ENCODE results near the gene TNFRSF8.

The TNFRSF8 gene

DNA sequence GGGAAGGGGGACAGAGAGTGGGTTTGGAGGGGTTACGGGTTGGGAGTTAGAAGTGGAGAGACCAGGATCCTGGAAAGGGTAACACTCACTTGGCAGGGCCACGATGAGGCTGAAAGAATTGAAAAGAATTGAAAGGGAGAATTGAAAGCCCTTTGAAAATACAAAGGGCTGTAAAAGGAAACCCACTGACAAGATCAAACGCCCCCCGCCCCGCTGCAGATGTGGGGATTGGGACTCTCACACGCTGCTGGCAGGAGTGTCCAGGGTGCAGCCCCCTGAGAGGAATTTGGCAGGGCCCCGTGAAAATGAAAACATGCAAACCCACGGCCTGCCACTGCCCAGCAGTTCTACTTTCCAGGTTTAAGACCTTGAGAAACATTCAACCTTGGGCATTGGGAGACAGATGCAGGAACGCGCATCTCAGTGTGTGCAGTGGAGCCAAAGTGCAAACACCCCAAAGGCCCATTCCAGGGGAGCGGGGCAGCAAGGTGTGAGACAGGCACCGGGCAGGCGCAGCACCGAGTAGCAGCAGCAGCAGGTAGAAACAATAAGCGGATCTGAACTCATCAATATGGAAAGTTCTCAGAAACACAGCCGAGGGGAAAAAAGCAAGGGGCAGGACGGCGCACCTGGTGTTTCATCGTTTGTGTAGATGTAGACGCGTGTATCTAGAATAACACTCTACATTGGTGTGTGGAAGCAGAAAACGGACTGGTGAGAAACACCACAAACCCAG is 95.4 kb downstream of the TNFRSF8 start:
- TF ChIP-seq GATA1 (IDR thresholded peaks at IDR 0.05; ENCODE audit: low read depth, low read length), result no peak
- TF ChIP-seq POLR2A (IDR thresholded peaks at IDR 0.05; ENCODE audit: low read length), result no peak
- no peak for DNase-seq

DNA sequence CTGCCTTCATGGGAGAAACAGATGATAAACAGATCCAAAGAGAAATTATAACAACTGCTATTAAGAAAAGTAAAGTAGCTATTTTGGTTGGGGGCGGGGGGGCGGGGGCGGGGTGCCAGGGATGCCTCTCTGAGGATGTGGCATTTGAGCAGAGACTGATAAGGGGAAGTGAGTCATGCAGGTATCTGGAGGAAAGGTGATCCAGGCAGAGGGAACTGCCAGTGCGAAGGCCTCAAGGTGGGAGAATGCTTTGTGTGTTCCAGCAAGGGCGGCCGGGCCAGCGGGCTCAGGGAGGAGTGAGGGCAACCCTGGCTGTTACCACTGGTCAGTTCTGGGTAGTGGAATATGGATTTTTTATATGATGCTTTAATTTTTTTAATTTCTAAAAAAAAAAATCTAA is 96.7 kb downstream of the TNFRSF8 start:
- no peak for TF ChIP-seq POLR2A (IDR thresholded peaks at IDR 0.05; ENCODE audit: low read length)
- no peak for TF ChIP-seq GATA1 (IDR thresholded peaks at IDR 0.05; ENCODE audit: low read depth, low read length)
- DNase-seq, result no peak

DNA sequence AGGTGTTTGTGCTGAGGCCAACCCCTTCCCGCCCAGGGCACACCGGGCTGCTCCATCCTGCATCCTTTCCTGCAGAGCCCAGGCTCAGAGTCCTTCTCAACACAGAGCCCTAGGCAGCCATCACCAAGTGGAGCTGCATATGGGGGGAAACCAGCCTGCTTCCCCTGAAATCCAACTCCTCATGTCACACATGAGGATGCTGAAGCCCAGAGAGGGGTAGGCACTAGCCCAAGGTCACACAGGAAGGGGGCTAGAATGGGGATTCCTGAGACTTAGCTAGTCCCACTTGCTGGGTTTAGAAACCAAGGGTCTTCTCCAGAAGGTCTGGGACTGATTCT is 98.2 kb downstream of the TNFRSF8 start:
- TF ChIP-seq POLR2A (IDR thresholded peaks at IDR 0.05; ENCODE audit: low read length), result no peak
- no peak for TF ChIP-seq GATA1 (IDR thresholded peaks at IDR 0.05; ENCODE audit: low read depth, low read length)
- no peak for DNase-seq

DNA sequence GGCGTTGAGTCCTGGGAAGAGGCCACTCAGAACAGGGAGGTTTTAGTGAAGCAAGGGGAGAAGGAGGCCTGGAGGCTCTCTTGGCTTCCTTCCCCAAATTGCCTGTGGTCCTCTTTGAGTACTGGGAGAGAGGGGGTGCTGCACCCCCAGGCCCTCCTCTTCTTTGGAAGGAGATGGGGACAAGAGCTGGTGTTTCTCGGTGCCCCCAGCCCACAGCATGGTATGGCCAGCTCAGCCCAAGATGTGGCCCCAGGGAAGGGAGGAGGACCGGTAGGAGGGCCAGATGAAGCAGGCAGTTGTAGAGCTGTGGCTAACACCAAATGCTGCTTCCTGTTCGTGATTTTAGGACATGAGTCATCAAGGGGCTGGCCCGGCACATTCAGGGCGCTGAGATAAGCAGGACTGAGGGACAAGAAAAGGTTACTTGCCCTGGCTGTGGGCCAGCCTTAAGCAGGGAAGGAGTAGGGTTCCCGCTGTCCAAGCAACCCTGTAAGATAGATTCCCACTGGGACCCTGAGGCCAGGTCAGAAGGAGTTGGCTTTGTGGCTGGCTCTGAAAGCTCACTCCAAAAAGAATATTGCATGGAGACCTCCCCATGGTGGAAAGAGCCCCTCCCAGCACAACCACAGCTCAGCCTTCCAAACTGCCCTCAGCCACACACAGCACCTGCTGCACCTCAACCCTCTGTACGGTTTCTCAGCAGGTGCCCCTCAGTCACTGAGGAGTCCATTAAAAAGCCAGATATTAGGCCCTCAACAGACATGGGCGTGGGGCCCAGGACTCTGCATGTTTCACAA is 98.8 kb downstream of the TNFRSF8 start:
- peak; percentile 77 to 78 for DNase-seq
- TF ChIP-seq GATA1 (IDR thresholded peaks at IDR 0.05; ENCODE audit: low read depth, low read length) (no peak), POLR2A (IDR thresholded peaks at IDR 0.05; ENCODE audit: low read length) (no peak)

DNA sequence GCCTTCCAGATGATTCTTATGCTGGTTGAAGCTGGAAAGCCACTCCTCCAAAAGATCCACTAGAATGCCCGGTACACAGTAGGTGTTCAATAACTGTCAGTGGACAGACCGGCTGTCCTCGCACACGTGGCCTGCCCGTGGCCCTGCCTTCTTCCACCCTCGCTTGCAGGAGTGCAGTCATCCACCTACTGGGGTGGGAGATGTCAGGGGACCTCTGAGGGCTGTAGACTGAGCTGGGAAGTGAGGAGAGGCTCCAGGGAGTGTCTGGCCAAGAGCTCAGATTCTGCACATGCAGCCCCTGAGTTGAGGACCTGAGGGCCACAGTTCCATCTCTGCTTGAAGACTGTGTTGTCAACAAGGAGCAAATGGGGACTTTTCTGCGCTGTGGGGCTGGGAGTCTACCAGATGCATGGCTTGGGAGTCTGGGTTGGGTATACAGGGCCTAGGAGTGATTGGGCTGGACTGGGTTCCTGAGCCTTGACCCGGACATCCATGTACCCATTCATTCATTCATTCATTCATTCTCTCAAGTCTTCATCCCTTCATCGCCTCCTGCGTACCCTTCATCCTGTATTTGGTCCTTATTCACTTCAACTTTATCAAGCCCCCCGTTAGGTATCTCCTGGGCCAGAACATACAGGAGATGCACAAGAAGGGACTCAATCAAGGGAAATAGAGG is 99.5 kb downstream of the TNFRSF8 start:
- TF ChIP-seq POLR2A (IDR thresholded peaks at IDR 0.05; ENCODE audit: low read length) (no peak), GATA1 (IDR thresholded peaks at IDR 0.05; ENCODE audit: low read depth, low read length) (no peak)
- DNase-seq, result no peak

DNA sequence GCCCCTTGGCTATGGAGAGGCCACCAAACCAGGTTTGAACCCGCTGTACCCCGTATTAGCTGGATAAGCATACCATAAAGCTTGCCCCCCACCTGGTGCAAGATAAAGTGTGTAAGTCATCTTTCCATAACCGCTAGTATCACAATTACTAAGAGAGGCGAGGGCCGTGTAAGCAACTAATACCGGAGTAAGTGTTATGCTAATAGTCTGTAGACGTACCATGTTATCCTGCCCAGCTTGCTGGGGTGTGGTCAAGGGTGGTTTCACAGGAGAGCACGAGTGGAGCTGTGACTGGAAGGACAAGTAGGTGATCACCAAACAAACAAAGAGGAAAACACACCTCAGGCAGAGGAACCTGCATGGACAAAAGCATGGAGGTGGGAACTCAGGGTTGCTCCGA is 100.1 kb downstream of the TNFRSF8 start:
- DNase-seq, result no peak

DNA sequence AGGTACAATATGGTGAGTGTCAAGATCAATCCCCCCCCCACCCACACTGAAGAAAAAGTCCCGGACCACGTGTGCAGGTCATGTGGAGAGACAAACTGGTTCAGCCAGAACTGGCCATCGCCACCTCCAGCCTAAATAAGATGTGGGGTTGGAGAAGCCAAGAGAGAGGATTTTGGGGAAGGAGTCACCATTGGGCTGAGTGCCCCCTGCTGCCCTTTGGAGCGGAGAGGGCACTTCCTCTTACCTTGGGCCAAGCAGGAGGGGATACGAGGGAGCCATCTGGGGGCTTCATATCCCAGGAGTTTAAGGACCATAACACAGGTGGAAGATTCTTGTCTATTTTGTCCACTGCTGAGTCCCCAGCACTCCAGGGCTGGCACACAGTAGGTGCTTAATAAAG is 101.1 kb downstream of the TNFRSF8 start:
- no peak for DNase-seq
- TF ChIP-seq POLR2A (IDR thresholded peaks at IDR 0.05; ENCODE audit: low read length), result no peak
- TF ChIP-seq GATA1 (IDR thresholded peaks at IDR 0.05; ENCODE audit: low read depth, low read length), result no peak

More for the DNA sequence above, 100.1 kb downstream of the TNFRSF8 start:
- no peak for TF ChIP-seq POLR2A (IDR thresholded peaks at IDR 0.05; ENCODE audit: low read length)
- TF ChIP-seq GATA1 (IDR thresholded peaks at IDR 0.05; ENCODE audit: low read depth, low read length), result no peak

DNA sequence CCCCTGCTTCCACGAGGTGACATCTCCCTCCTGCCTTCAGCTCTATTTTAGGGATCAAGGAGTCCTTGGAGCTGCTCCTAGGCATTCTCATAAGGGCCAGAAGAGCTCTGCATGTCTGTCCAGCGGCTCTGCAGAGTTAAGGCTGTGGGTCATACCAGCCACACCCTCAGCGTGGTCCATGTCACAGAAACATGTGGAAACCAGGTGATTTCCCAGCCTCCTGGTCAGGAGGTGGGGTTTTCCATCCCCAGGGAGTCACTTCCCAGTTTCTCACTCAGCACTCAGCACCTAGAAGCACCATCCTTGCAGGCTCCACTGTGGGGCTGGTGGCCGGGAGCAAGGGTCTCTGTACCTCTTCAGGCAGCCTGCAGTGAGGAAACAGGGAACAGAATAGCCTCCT is 102.2 kb downstream of the TNFRSF8 start:
- no peak for TF ChIP-seq GATA1 (IDR thresholded peaks at IDR 0.05; ENCODE audit: low read depth, low read length)
- TF ChIP-seq POLR2A (IDR thresholded peaks at IDR 0.05; ENCODE audit: low read length), result no peak
- no peak for DNase-seq

DNA sequence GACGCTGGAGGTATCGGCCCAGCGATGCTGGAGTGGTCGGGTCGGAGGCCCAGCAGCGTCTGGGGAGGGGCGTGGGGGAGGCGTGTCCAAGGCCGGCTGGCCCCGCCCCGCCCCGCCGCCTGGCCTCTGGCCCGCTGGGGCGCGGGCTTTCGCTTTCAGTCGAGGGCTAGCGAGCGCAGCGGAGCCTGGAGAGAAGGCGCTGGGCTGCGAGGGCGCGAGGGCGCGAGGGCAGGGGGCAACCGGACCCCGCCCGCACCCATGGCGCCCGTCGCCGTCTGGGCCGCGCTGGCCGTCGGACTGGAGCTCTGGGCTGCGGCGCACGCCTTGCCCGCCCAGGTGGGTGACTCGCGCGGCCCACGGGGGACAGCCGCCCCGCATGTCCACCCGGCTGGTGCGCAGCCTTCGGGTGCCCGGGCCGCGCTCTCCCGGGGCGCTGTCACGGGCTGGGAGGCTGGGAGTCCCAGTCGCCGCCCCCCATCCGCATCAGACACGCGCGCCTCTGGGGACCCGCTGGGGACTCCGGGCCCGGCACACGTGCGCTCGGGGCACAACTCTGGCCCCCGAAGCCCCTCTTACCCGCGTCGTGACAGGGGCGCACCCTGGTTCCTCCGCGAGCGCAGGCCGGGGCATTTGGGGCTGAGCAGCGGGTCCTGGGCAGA is 103.9 kb downstream of the TNFRSF8 start, which contains the start of gene TNFRSF1B:
Gene TNFRSF1B (plus strand): TSS at position 158 of the 659 bp plus-strand sequence. CDS start 101 bp downstream, at position 259.
- TF ChIP-seq GATA1 (IDR thresholded peaks at IDR 0.05; ENCODE audit: low read depth, low read length) (no peak), POLR2A (IDR thresholded peaks at IDR 0.05; ENCODE audit: low read length) (peak; percentile 46)
- peak; percentile 55 to 68 for DNase-seq

DNA sequence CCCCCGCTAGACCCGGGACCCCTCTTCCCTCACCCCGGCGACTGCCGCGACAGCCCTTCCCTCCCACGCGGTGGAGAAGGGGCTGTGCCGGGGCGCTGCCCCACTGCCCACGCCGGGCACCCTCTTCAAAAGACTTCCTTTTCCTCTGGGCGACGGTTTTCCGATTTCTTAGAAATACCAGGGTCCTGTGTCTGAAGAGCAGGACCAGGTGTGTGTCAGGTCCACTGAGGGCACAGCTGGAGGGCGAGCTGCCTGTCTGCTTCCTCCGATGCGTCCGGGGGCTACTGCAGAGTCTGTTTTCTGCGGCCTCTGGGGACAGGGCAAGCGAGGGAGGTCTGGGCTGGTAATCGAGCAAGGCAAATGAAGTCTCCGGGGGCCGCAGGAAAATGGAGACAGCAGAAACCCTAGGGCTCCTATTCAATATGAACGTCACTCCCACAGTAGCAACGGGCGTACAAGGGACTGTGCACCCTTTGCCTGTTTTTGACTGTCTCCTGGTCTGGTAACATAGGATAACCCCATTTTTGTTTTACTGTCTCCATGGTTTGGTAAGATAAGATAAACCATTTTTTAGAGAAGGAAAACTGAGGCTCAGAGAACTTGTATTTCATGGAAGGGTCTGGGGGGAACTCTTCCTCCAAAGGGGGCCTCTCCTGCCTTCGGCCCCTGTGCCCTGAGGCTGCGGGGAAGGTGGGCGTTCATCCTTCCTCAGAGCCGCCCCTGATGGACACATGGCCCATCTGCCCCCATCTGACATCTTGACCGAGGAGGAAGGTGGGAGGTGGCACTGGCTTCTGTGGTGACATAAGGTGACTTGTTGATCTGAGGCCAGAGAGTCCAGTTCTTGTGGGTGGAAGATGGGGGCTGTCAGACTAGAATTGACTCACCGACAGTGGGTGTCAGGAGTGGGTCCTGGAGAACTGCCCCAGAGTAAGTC is 104.7 kb downstream of the TNFRSF8 start:
- TF ChIP-seq GATA1 (IDR thresholded peaks at IDR 0.05; ENCODE audit: low read depth, low read length) (no peak), POLR2A (IDR thresholded peaks at IDR 0.05; ENCODE audit: low read length) (no peak)
- DNase-seq, result peak; percentile 55 to 81

DNA sequence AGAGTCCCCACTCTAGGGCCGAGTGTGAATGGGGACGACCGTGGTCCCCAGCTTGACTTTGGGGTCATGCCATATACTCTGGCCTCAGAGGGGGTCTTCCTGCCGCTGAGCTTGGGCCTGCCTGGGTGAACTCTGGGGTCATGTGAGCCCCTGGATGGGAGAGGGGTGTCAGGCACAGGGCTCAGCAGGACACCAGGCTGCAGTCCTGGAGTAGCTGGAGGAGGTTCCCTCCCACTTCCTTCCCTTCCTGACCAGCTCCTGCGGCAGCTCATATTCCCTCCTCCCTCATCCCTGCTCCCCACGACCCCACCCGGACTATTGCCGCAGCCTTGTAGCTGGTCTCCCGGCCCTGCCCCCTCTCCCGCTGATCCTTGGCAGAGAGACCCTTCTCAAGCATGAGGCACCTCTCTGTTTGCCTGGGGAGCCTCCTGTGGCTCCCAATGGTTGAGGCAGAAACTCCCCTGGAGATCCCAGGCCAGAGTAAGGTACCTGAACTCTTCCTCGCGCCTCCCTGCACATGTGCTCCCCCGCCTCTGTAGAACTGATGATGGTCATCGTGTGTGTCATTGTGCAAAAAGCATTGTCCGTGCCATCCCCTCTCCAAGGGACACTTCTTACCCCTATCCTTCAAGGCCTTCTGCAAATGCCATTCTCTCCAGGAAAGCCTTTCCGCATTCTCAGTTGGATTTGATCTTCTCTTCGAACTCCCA is 105.5 kb downstream of the TNFRSF8 start:
- no peak for TF ChIP-seq POLR2A (IDR thresholded peaks at IDR 0.05; ENCODE audit: low read length)
- TF ChIP-seq GATA1 (IDR thresholded peaks at IDR 0.05; ENCODE audit: low read depth, low read length), result no peak
- DNase-seq, result no peak

DNA sequence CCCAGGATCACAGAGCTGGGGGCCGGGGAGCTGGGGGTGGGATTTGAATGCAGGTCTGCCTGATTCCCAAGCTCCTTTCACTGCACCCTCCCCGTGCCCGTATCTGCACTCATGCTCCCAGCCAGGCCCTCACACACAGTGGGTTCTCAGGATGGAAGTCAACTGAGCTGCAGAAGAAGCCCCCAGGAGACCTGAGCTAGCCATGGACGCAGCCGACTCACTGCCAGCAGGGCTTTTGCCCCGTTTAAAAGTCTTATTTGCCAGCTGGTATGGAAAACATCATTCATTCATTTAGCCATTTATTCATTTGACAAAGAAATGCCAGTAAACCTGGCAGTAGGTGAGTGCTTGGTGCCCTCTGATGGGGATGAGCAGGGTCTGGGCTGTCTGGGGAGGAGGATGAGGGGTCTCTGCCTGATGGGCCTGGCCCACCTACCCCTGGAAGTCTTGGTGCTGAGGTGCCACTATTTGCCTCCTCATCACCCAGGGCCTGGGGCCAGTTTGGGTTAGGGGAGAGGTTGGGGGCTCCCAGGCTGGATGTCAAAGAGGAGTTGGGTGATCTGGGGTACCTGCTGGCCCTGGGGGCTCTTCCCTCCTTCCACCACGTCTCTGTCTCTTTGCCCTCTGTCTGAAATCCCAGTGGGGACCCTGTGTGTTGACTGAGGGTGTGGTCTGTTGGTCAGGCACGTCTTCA is 106.5 kb downstream of the TNFRSF8 start:
- no peak for DNase-seq
- TF ChIP-seq GATA1 (IDR thresholded peaks at IDR 0.05; ENCODE audit: low read depth, low read length) (no peak), POLR2A (IDR thresholded peaks at IDR 0.05; ENCODE audit: low read length) (no peak)

Data from erythroblast (primary cell).